ENCODE measurements around the gene TSC22D3.

The TSC22D3 gene

DNA sequence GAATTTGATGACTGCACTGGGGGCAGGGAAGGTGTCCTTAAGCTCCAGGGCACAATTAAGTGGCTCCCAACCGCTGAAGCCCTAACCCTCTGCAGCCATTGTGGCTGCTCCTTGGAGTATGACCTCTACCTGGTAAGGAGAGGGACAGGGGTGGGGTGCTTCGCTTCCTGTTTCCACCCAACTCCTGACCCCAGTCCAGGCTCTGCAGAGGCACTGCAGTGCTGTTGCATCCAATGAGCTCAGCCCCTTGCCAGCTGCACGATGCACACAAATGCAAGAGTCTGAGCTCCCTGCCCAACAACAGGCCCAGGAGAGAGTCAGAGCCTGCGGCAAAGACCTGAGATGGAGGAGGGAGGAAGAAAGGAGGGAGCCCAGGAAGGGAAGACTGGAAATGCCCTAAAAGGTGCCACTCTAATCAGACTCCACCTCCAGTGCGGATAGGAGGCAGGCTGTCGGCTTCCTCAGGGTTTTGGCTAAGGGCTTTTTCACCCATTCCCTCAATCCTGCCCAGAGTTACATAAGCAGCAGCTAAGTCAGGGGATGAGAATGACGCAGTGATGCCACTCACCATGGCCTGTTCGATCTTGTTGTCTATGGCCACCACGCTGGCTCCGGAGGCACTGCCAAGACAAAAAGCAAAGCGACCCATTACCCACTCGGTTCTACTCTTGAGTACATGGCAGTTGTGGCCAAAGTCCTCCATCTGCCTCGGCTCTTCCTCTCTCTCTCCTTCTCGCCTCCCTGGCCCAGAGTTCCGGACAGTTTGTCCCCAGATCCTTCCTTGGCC lies 60.1 kb downstream of the TSC22D3 start:
- no peak for DNase-seq (ENCODE audit: insufficient read length)
- TF ChIP-seq POLR2AphosphoS5 (IDR thresholded peaks at IDR 0.05; ENCODE audit: low read depth, low read length) (no peak), POLR2A (IDR thresholded peaks at IDR 0.05; ENCODE audit: low read depth, low read length) (no peak), TAF1 (IDR thresholded peaks at IDR 0.05; ENCODE audit: borderline replicate concordance, low read depth, low read length) (no peak)
- FAIRE-seq: peak; percentile 74

DNA sequence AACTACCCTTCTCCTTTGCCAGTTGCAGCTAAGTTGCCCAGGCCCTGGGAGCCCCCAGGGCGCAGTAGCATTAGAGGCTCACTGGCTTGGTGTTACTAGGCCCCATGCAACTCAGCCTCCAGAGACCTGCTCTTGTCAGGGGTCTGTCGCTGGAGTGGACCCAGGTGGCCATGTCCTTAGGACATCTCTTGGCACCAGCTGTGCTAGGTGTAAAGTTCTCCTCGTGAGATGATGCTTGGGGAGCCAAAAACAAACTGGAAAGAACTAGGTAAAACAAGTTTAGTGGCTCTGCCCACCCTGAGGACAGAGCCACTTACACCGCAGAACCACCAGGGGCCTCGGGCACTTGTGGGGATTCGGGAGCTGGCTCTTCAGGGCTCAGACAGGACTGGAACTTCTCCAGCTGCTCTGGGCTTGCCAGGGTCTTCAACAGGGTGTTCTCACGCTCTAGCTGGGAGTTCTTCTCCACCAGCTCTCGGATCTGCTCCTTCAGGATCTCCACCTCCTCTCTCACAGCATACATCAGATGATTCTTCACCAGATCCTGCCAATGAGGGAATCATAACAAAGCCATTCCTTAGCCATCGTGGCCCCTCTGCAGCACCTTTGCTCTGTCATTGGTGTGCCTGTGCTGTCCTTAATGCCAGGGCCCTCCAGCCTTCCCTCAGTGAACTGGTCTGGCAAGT lies 61.2 kb downstream of the TSC22D3 start:
- TF ChIP-seq POLR2AphosphoS5 (IDR thresholded peaks at IDR 0.05; ENCODE audit: low read depth, low read length) (no peak), POLR2A (IDR thresholded peaks at IDR 0.05; ENCODE audit: low read depth, low read length) (no peak), TAF1 (IDR thresholded peaks at IDR 0.05; ENCODE audit: borderline replicate concordance, low read depth, low read length) (no peak)
- peak; percentile 42 for FAIRE-seq

GRCh38 chrX:107713543-107714205 lies 61.9 kb downstream of the TSC22D3 start:
- no peak for FAIRE-seq
- TF ChIP-seq POLR2AphosphoS5 (IDR thresholded peaks at IDR 0.05; ENCODE audit: low read depth, low read length) (no peak), TAF1 (IDR thresholded peaks at IDR 0.05; ENCODE audit: borderline replicate concordance, low read depth, low read length) (no peak), POLR2A (IDR thresholded peaks at IDR 0.05; ENCODE audit: low read depth, low read length) (no peak; the same call in none of the 2 replicates)
- no peak for DNase-seq (ENCODE audit: insufficient read length)

More for the DNA sequence above, 61.2 kb downstream of the TSC22D3 start:
- DNase-seq (ENCODE audit: insufficient read length): no peak

- DNase-seq (ENCODE audit: insufficient read length) (no peak), FAIRE-seq (no peak)
- no peak for TF ChIP-seq TAF1 (IDR thresholded peaks at IDR 0.05; ENCODE audit: borderline replicate concordance, low read depth, low read length)
- no peak for TF ChIP-seq POLR2AphosphoS5 (IDR thresholded peaks at IDR 0.05; ENCODE audit: low read depth, low read length)
- TF ChIP-seq POLR2A (IDR thresholded peaks at IDR 0.05; ENCODE audit: low read depth, low read length): no peak; the same call in 1 of the 2 replicates
These were observed 62.4 kb downstream of the TSC22D3 start for GRCh38 chrX:107713203-107713542.

GRCh38 chrX:107712231-107713202 lies 63.1 kb downstream of the TSC22D3 start:
- TF ChIP-seq POLR2A (IDR thresholded peaks at IDR 0.05; ENCODE audit: low read depth, low read length): peak; percentile 21
- TF ChIP-seq POLR2AphosphoS5 (IDR thresholded peaks at IDR 0.05; ENCODE audit: low read depth, low read length): peak; percentile 25; the same call in 1 of the 2 replicates
- TF ChIP-seq TAF1 (IDR thresholded peaks at IDR 0.05; ENCODE audit: borderline replicate concordance, low read depth, low read length): no peak
- DNase-seq (ENCODE audit: insufficient read length): no peak
- no peak for FAIRE-seq

- peak; percentile 17 for FAIRE-seq
- no peak for DNase-seq (ENCODE audit: insufficient read length)
- no peak for TF ChIP-seq POLR2AphosphoS5 (IDR thresholded peaks at IDR 0.05; ENCODE audit: low read depth, low read length)
- no peak for TF ChIP-seq POLR2A (IDR thresholded peaks at IDR 0.05; ENCODE audit: low read depth, low read length)
- no peak for TF ChIP-seq TAF1 (IDR thresholded peaks at IDR 0.05; ENCODE audit: borderline replicate concordance, low read depth, low read length)
These were observed 63.9 kb downstream of the TSC22D3 start for GRCh38 chrX:107711521-107712181.

- TF ChIP-seq POLR2A (IDR thresholded peaks at IDR 0.05; ENCODE audit: low read depth, low read length) (no peak), POLR2AphosphoS5 (IDR thresholded peaks at IDR 0.05; ENCODE audit: low read depth, low read length) (no peak), TAF1 (IDR thresholded peaks at IDR 0.05; ENCODE audit: borderline replicate concordance, low read depth, low read length) (no peak)
- FAIRE-seq (peak; percentile 93), DNase-seq (ENCODE audit: insufficient read length) (peak; percentile 37)
These were observed 64.8 kb downstream of the TSC22D3 start for GRCh38 chrX:107710617-107711391.

DNA sequence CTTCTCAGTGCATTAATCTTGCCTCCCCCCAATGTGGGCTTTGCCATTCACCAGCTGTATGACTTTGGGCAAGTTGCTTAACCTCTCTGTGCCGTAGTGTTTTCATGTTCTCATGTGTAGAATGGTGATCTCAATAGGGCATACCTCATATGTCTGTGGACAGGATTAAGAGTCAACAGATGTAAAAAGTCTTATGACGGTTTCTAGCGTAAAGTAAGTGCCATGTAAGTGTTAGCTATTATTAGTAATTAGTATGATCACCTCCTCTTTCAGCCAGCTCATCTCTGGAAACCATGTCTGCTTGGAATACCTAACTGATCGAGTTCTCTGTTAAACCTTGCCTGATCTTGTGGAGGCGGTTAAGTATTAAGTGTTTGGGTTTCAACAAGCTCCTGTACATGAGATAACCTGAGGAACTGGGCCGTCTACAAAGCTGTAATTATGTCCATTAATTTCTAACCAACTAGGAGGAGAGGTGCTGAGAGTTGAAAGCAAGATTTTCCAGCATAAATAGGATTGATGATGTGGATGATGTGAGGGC lies 66.3 kb downstream of the TSC22D3 start:
- DNase-seq (ENCODE audit: insufficient read length): no peak
- TF ChIP-seq TAF1 (IDR thresholded peaks at IDR 0.05; ENCODE audit: borderline replicate concordance, low read depth, low read length): no peak
- no peak for TF ChIP-seq POLR2AphosphoS5 (IDR thresholded peaks at IDR 0.05; ENCODE audit: low read depth, low read length)
- no peak for TF ChIP-seq POLR2A (IDR thresholded peaks at IDR 0.05; ENCODE audit: low read depth, low read length)
- no peak for FAIRE-seq

GRCh38 chrX:107708762-107709161 lies 66.8 kb downstream of the TSC22D3 start:
- DNase-seq (ENCODE audit: insufficient read length) (no peak), FAIRE-seq (no peak)
- TF ChIP-seq TAF1 (IDR thresholded peaks at IDR 0.05; ENCODE audit: borderline replicate concordance, low read depth, low read length) (no peak), POLR2A (IDR thresholded peaks at IDR 0.05; ENCODE audit: low read depth, low read length) (no peak), POLR2AphosphoS5 (IDR thresholded peaks at IDR 0.05; ENCODE audit: low read depth, low read length) (no peak)
